ENCODE data around the gene PHYHD1. TPM values are rescaled to one million over a fixed set of nuclear protein-coding genes. Genes with fewer than 3 reads are reported as not detected.

PHYHD1 gene
- total RNA-seq, 5 donors from 2014 or later (not counting 1 experiment from before 2014, with no cell fraction given): 0.53 to 5.5 (median 3.3) TPM

GRCh38 chr9:128885376-128885775 lies 35.4 kb upstream of the PHYHD1 start:
- Histone ChIP-seq H3K9me3 (no peaks in the 10 kb centered on the region), H3K36me3 (ENCODE audit: control insufficient read depth in 2 of 2, extremely low read depth in 1 of 2, insufficient read depth in 1 of 2, low read length in 1 of 2) (peaks cover 8 to 52% of the 10 kb centered on the region in 2 donors), H3K27me3 (replicated peaks in 1 of 2; ENCODE audit: control insufficient read depth in 2 of 2, extremely low read depth in 1 of 2, insufficient read depth in 2 of 2, low read length in 1 of 2) (no peaks in the 10 kb centered on the region), H3K27ac (ENCODE audit: low read length) (no peak overlapping the region), H3K4me3 (ENCODE audit: control insufficient read depth in 1 of 2, extremely low read depth in 1 of 2, low read length in 1 of 2) (no peak overlapping the region), H3K4me1 (ENCODE audit: control insufficient read depth in 1 of 2, extremely low read depth in 1 of 2, insufficient read depth in 2 of 2, low read length in 2 of 2) (peaks cover 16 to 61% of the 10 kb centered on the region in 2 experiments)
- no peak for DNase-seq
- Mint-ChIP-seq H3K4me3 (peak overlapping the region; percentile 54 to 98 (median 96)), H3K27ac (peak overlapping the region; percentile 82 to 83), H3K4me1 (peaks cover 63 to 70% (median 67%) of the 10 kb centered on the region in 3 donors), H3K27me3 (no peaks in the 10 kb centered on the region), H3K9me3 (no peaks in the 10 kb centered on the region), H3K36me3 (peaks cover 17% of the 10 kb centered on the region)
- CTCF ChIA-PET: no interaction called here
- WGBS (ENCODE audit: insufficient coverage): 100% methylated on average over 2 of the region's 8 CpGs
- ATAC-seq (replicated peaks in 1 of 4): no peak
- POLR2A ChIA-PET: no interaction called here

DNA sequence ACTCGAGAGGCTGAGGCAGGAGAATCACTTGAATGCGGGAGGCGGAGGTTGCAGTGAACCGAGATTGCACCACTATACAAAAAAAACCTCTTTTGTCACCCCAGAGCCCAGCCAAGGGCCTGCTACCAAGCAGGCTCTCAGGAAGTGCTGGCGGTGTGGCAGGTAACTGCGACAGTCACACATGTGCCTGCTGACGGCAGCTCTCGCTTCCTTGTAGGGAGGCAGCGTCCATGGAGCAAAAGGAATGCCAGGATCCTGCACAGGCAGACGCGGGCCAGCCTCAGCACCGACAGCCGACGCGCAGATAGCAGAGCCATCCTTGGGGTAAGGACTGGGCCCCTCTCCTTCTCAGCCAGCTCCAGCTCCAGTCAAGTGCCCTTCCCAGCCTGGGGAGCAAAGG lies 35.0 kb upstream of the PHYHD1 start:
- Mint-ChIP-seq H3K36me3 (peaks cover 20% of the 10 kb centered on the region), H3K27ac (peak overlapping the region; percentile 82 to 83), H3K27me3 (no peaks in the 10 kb centered on the region), H3K4me3 (peak overlapping the region in 2 of 3 donors; percentile 54 to 98), H3K4me1 (peaks cover 61 to 71% (median 67%) of the 10 kb centered on the region in 3 donors), H3K9me3 (no peaks in the 10 kb centered on the region)
- Histone ChIP-seq H3K4me3 (ENCODE audit: control insufficient read depth in 1 of 2, extremely low read depth in 1 of 2, low read length in 1 of 2) (peak overlapping the region in 1 of 2 donors; percentile 7), H3K36me3 (ENCODE audit: control insufficient read depth in 2 of 2, extremely low read depth in 1 of 2, insufficient read depth in 1 of 2, low read length in 1 of 2) (peaks cover 8 to 56% of the 10 kb centered on the region in 2 donors), H3K27ac (ENCODE audit: low read length) (no peak overlapping the region), H3K27me3 (replicated peaks in 1 of 2; ENCODE audit: control insufficient read depth in 2 of 2, extremely low read depth in 1 of 2, insufficient read depth in 2 of 2, low read length in 1 of 2) (no peaks in the 10 kb centered on the region), H3K4me1 (ENCODE audit: control insufficient read depth in 1 of 2, extremely low read depth in 1 of 2, insufficient read depth in 2 of 2, low read length in 2 of 2) (peaks cover 16 to 61% of the 10 kb centered on the region in 2 experiments), H3K9me3 (no peaks in the 10 kb centered on the region)
- DNase-seq (no peak), ATAC-seq (replicated peaks in 1 of 4) (no peak)
- ChIA-PET POLR2A (no interaction called here), CTCF (no interaction called here)
- 76% methylated on average over 12 of the region's 15 CpGs for WGBS (ENCODE audit: insufficient coverage)

DNA sequence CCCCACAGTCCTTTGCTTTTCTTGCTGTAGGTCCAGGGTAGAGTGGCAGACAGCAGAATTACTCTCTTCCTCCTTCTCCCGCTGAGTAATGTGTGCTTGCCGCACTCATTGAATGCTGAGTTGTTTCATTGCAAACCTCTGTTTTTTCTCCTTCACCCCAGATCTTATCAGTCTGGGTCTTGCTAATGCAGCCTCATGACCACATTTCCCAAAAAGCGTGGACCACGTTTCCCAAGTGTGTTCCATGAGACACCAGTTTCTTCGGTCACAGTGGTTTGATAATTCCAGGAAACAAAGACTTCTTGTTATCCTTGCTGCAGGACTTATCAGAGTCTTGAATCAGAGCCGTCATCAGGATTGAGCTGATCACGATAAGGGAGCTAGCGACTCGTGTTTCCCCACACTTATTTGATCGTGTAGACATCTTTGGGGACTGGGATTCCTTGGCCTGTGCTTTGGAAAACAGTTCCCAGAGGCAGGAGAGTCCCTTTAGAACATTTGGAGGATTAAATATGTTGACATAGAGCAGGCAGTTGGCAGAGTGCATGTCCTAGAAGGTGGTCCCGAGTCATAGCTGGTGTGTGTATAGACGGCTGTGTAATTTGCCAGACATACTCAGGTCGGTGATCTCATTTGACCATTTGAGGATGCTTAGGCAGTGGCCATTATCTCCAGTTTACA lies 34.4 kb upstream of the PHYHD1 start:
- peaks cover 20% of the 10 kb centered on the region for H3K36me3 Mint-ChIP-seq
- Histone ChIP-seq H3K9me3 (no peaks in the 10 kb centered on the region), H3K27ac (ENCODE audit: low read length) (no peak overlapping the region), H3K27me3 (replicated peaks in 1 of 2; ENCODE audit: control insufficient read depth in 2 of 2, extremely low read depth in 1 of 2, insufficient read depth in 2 of 2, low read length in 1 of 2) (no peaks in the 10 kb centered on the region), H3K4me1 (ENCODE audit: control insufficient read depth in 1 of 2, extremely low read depth in 1 of 2, insufficient read depth in 2 of 2, low read length in 2 of 2) (peaks cover 16 to 61% of the 10 kb centered on the region in 2 experiments), H3K36me3 (ENCODE audit: control insufficient read depth in 2 of 2, extremely low read depth in 1 of 2, insufficient read depth in 1 of 2, low read length in 1 of 2) (peaks cover 8 to 60% of the 10 kb centered on the region in 2 donors), H3K4me3 (ENCODE audit: control insufficient read depth in 1 of 2, extremely low read depth in 1 of 2, low read length in 1 of 2) (peak overlapping the region in 1 of 2 donors; percentile 7)
- H3K4me3 Mint-ChIP-seq: peak overlapping the region in 1 of 3 donors; percentile 98
- ATAC-seq (replicated peaks in 1 of 4) (no peak), DNase-seq (no peak)
- ChIA-PET POLR2A (no interaction called here), CTCF (no interaction called here)
- no peaks in the 10 kb centered on the region for H3K9me3 Mint-ChIP-seq
- H3K4me1 Mint-ChIP-seq: peaks cover 61 to 67% (median 64%) of the 10 kb centered on the region in 3 donors
- peak overlapping the region; percentile 72 to 76 for H3K27ac Mint-ChIP-seq
- no peaks in the 10 kb centered on the region for H3K27me3 Mint-ChIP-seq
- 87% methylated on average over 8 of the region's 13 CpGs for WGBS (ENCODE audit: insufficient coverage)

DNA sequence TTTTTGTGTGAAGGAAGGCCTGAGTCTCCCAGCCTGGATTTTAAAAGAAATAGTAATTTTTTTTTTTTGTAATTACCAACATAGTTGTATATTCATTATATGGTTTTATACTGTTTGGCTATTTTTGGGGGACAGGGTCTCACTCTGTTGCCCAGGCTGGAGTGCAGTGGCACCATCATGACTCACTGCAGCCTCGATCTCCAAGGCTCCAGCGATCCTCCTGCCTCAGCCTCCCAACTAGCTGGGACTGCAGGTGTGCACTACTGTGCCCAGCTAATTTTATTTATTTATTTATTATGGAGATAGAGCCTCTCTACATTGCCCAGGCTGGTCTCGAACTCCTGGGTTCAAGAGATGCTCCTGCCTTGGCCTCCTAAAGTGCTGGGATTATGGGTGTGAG lies 33.7 kb upstream of the PHYHD1 start:
- Mint-ChIP-seq H3K27me3 (no peaks in the 10 kb centered on the region), H3K4me3 (no peak overlapping the region), H3K4me1 (peaks cover 63 to 72% (median 68%) of the 10 kb centered on the region in 3 donors), H3K36me3 (peaks cover 20% of the 10 kb centered on the region), H3K9me3 (no peaks in the 10 kb centered on the region), H3K27ac (no peak overlapping the region)
- Histone ChIP-seq H3K4me3 (ENCODE audit: control insufficient read depth in 1 of 2, extremely low read depth in 1 of 2, low read length in 1 of 2) (no peak overlapping the region), H3K27me3 (replicated peaks in 1 of 2; ENCODE audit: control insufficient read depth in 2 of 2, extremely low read depth in 1 of 2, insufficient read depth in 2 of 2, low read length in 1 of 2) (no peaks in the 10 kb centered on the region), H3K27ac (ENCODE audit: low read length) (no peak overlapping the region), H3K9me3 (no peaks in the 10 kb centered on the region), H3K4me1 (ENCODE audit: control insufficient read depth in 1 of 2, extremely low read depth in 1 of 2, insufficient read depth in 2 of 2, low read length in 2 of 2) (peaks cover 18 to 68% of the 10 kb centered on the region in 2 experiments), H3K36me3 (ENCODE audit: control insufficient read depth in 2 of 2, extremely low read depth in 1 of 2, insufficient read depth in 1 of 2, low read length in 1 of 2) (peaks cover 8 to 67% of the 10 kb centered on the region in 2 donors)
- ChIA-PET CTCF (no interaction called here), POLR2A (no interaction called here)
- DNase-seq (no peak), ATAC-seq (replicated peaks in 1 of 4) (no peak)
- no CpG with 5 or more reads among the region's 3 CpGs for WGBS (ENCODE audit: insufficient coverage)

GRCh38 chr9:128887914-128888350 lies 32.9 kb upstream of the PHYHD1 start:
- Mint-ChIP-seq H3K4me3 (no peak overlapping the region), H3K9me3 (no peaks in the 10 kb centered on the region), H3K36me3 (peaks cover 20% of the 10 kb centered on the region), H3K4me1 (peaks cover 60 to 78% (median 72%) of the 10 kb centered on the region in 3 donors), H3K27me3 (no peaks in the 10 kb centered on the region), H3K27ac (peak overlapping the region in 1 of 2 donors; percentile 55)
- Histone ChIP-seq H3K9me3 (no peaks in the 10 kb centered on the region), H3K36me3 (ENCODE audit: control insufficient read depth in 2 of 2, extremely low read depth in 1 of 2, insufficient read depth in 1 of 2, low read length in 1 of 2) (peaks cover 8 to 74% of the 10 kb centered on the region in 2 donors), H3K27me3 (replicated peaks in 1 of 2; ENCODE audit: control insufficient read depth in 2 of 2, extremely low read depth in 1 of 2, insufficient read depth in 2 of 2, low read length in 1 of 2) (no peaks in the 10 kb centered on the region), H3K4me3 (ENCODE audit: control insufficient read depth in 1 of 2, extremely low read depth in 1 of 2, low read length in 1 of 2) (no peak overlapping the region), H3K27ac (ENCODE audit: low read length) (no peak overlapping the region), H3K4me1 (ENCODE audit: control insufficient read depth in 1 of 2, extremely low read depth in 1 of 2, insufficient read depth in 2 of 2, low read length in 2 of 2) (peaks cover 22 to 73% of the 10 kb centered on the region in 2 experiments)
- ATAC-seq (replicated peaks in 1 of 4) (no peak), DNase-seq (no peak)
- CTCF ChIA-PET: no interaction called here
- 100% methylated on average over 1 of the region's 9 CpGs for WGBS (ENCODE audit: insufficient coverage)
- POLR2A ChIA-PET: interaction anchor here in 1 of 2 donors (0.6 kb wide), 1 partner anchor 109 kb away, joined by 4 read pairs; no protein-coding TSS in a partner anchor

DNA sequence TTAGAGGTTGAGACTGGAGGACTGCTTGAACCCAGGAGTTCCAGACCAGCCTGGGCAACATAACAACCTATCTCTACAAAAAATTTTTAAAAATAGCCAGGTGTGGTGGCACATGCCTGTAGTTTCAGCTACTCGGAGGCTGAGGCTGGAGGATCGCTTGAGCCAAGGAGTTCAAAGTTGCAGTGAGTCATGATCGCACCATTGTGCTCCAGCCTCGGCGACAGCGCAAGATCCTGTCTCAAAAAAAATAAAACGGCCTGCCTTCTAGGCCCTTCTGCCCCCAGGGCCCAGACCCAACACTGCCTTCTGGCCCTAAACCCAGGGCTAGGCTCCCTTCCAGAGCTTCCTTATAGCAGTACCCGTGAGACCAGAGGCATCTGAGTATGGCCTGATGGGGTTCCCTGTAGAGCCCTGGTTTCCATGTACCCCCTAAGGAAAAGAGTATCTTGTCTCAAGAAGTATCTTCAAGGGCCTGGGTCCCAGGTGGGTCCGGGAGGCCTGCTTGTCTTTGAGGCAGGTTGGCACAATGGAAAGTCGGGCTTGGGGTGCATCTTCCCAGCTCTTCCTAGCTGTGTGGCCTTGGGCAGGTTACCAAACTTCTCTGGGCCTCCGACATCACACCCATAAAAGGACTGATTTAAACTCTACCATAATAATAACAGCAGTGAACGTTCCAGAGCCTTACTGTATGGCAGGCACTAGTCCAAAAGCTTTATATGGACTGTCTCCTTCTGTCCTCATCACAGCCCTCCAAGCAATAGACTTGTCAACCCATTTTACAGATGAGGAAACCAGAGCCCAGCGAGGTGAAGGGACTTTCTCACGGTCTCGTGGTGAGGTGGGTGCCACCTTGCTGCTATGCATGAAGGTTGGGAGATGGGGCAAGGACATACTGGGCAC lies 29.2 kb upstream of the PHYHD1 start:
- Histone ChIP-seq H3K4me1 (ENCODE audit: control insufficient read depth in 1 of 2, extremely low read depth in 1 of 2, insufficient read depth in 2 of 2, low read length in 2 of 2) (peaks cover 16 to 69% of the 10 kb centered on the region in 2 experiments), H3K36me3 (ENCODE audit: control insufficient read depth in 2 of 2, extremely low read depth in 1 of 2, insufficient read depth in 1 of 2, low read length in 1 of 2) (peaks cover 5 to 66% of the 10 kb centered on the region in 2 donors), H3K4me3 (ENCODE audit: control insufficient read depth in 1 of 2, extremely low read depth in 1 of 2, low read length in 1 of 2) (no peak overlapping the region), H3K27ac (ENCODE audit: low read length) (peak overlapping the region; percentile 64), H3K9me3 (no peaks in the 10 kb centered on the region), H3K27me3 (replicated peaks in 1 of 2; ENCODE audit: control insufficient read depth in 2 of 2, extremely low read depth in 1 of 2, insufficient read depth in 2 of 2, low read length in 1 of 2) (no peaks in the 10 kb centered on the region)
- CTCF ChIA-PET: no interaction called here
- no peak overlapping the region for H3K4me3 Mint-ChIP-seq
- no peaks in the 10 kb centered on the region for H3K27me3 Mint-ChIP-seq
- no peak for ATAC-seq (replicated peaks in 1 of 4)
- H3K36me3 Mint-ChIP-seq: peaks cover 28% of the 10 kb centered on the region
- no peaks in the 10 kb centered on the region for H3K9me3 Mint-ChIP-seq
- H3K27ac Mint-ChIP-seq: peak overlapping the region; percentile 75 to 77
- POLR2A ChIA-PET: no interaction called here
- no peak for DNase-seq
- H3K4me1 Mint-ChIP-seq: peaks cover 52 to 75% (median 66%) of the 10 kb centered on the region in 3 donors
- 97% methylated on average over 10 of the region's 15 CpGs for WGBS (ENCODE audit: insufficient coverage)
